GM10266 (cell line): ENCODE results near the gene NCKAP5.

ENCODE experiments used
- DNase-seq: peaks from one replicate; pipeline ENCODE4 v3.0.0; 2012; ENCODE audit errors: extremely low spot score
- TF ChIP-seq, protein P1 (sequence below): IDR thresholded peaks from 2 replicates; pipeline ENCODE4 v1.5.1; 2012; ENCODE audit warnings: mild to moderate bottlenecking, low read depth; ENCODE audit not compliant: control insufficient read depth, insufficient read depth; ENCODE audit errors: missing control alignments

The NCKAP5 gene

DNA sequence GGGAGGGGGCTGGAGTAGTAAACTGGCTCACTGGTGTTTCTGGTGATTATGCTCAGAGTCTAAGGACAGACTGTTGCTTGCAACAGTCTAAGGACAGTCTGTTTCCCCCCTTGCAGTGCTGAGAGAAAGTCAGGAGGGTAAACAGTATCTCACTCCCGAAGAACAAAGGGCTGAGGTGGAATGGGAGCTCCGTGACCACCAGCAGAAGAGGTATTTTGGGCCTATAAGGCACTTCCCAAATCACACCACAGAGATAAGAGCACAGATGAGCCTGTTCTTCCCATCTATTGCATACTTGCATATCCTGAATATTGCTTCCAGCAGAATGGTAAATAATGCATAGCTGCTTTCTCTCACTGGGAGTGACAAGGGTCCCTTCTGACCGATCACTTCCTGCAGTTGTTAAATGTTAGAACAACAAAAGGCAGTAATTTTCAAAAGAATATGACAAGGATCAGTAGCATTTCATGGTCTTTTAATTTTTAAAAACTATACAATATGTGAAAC is 737.9 kb downstream of the NCKAP5 start:
- DNase-seq, result no peak
- TF ChIP-seq, protein P1, sequence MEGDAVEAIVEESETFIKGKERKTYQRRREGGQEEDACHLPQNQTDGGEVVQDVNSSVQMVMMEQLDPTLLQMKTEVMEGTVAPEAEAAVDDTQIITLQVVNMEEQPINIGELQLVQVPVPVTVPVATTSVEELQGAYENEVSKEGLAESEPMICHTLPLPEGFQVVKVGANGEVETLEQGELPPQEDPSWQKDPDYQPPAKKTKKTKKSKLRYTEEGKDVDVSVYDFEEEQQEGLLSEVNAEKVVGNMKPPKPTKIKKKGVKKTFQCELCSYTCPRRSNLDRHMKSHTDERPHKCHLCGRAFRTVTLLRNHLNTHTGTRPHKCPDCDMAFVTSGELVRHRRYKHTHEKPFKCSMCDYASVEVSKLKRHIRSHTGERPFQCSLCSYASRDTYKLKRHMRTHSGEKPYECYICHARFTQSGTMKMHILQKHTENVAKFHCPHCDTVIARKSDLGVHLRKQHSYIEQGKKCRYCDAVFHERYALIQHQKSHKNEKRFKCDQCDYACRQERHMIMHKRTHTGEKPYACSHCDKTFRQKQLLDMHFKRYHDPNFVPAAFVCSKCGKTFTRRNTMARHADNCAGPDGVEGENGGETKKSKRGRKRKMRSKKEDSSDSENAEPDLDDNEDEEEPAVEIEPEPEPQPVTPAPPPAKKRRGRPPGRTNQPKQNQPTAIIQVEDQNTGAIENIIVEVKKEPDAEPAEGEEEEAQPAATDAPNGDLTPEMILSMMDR, result no peak

DNA sequence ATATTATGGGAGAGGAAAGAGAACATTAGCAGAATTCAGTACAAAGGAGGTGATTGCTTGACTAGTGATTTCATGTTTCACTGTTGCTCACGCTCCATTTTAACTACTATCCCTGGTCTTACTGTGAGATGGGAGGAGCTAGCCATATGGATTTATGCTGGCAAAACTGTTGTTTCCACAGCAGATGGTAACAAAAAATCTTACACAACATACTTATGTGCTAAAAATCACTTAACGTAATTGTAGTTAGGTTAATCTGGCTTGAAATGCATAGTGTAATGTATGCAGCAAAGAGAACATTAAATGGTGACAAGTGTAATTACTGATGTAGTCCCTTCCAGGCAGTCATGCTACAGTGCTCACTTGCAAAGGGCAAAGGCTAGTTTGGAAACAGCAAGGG is 742.7 kb downstream of the NCKAP5 start:
- TF ChIP-seq, protein P1, result no peak
- no peak for DNase-seq

DNA sequence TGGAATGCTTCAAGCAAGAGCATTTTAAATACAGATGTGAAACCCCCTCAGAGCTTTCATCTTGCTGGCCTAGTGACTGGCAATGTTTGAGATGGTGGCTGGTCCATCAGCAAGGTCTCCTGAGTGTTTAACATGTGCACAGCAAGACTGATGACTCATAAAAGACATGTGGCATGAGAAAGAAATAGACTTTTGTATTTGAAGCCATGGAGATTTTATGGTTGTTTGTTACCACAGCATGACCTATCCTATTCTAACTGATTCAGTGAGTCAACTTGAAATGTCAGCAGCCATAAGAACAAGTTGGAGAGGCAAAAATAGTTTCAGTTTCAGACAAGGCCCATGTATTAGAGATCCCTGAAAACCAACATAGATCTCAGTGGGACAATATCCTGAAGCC is 743.5 kb downstream of the NCKAP5 start:
- no peak for DNase-seq
- TF ChIP-seq, protein P1, result no peak

DNA sequence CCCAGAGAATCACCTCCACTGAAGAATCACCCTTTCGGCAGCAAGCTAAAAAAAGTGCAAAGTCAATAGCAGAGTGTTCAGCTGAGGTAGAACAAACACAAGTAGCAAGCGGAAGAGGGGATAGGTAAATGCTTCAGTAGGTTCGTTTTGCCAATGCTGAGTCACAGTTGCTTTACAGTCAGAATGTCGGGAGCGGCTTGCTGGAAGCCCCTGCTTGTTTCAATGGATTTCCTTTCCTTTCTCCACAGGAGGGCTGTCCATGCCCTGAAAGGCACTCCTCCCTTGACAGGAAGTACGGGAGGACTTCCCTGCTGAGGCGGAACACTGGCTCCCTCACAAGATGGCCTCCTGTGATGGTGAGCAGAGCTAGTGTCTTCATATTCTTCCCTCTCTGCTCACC is 752.0 kb downstream of the NCKAP5 start:
- no peak for DNase-seq
- TF ChIP-seq, protein P1, result no peak

DNA sequence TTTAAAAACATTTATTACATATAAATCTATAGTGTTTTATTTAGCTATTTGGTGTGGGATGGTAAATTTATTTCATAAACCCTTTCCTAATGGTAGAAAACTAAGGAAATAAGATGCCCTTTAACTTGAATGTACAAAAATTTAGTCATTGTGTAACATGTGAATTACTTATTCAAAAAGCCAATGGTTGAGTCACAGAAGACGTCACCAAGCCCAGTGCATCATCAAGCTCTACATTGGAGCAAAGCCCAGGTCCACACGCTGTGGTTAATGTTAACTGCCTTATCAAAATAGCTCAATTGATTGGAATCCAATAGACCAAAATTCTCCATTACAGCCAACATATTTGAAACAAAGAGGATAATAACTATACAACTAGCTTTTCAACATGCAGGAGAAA is 752.7 kb downstream of the NCKAP5 start:
- no peak for DNase-seq
- TF ChIP-seq, protein P1, result no peak

DNA sequence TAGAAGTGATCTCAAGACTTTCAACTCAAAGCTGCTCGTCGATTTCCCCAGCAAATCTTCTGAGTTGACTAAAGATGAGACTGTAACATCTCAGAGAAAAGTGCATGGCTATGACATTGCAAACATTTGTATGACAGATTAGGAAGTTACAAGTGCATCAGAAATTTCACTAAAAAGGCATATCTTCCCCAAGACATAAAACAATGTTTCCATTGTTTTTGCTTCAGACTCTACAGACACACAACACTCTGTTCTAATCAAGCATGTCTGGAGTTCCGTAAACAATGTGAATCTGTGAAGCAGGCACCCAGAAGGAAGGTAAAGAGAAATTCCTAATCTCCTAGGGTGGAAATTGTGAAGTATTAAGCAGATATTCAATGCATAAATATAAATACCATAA is 753.6 kb downstream of the NCKAP5 start:
- no peak for DNase-seq
- TF ChIP-seq, protein P1, result no peak

DNA sequence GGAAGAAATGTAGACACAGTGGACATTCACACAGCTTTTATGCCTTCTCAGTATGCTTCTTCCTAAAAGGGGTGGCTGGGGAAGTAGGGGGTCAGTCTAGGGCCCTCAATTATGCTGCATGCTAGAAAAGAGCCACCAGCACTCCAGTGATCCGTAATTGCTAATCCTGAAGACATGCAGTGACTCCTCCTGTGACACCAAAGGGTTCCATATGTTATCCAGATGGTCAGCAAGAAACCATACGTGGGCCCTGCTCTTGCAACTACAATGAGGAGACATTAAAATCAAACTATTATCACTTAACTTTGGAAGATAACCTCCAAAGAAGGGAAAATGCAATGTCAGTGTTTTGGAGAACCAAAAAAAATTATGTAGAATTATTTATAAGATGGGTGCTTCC is 754.8 kb downstream of the NCKAP5 start:
- TF ChIP-seq, protein P1, result no peak
- DNase-seq, result no peak
